ENCODE results near the gene AKT2. TPM values are rescaled to one million over a fixed set of nuclear protein-coding genes. Genes with fewer than 3 reads are reported as not detected.

Gene AKT2
- total and polyA plus RNA-seq, 2 donors = 48.9 to 110 TPM

GRCh38 chr19:40279120-40279551, 6.0 kb downstream of the AKT2 start:
- H3K27ac ChIP-seq (ENCODE audit: low read depth in 1 of 2, low read length in 1 of 2) = peak overlapping the region in 1 of 2 donors; percentile 25
- H3K4me3 ChIP-seq (ENCODE audit: low read length in 2 of 2) = no peak overlapping the region
- H3K9me3 ChIP-seq (ENCODE audit: control insufficient read depth in 2 of 2, insufficient read depth in 1 of 2, low read length in 1 of 2) = no peaks in the 10 kb centered on the region
- 67% methylated on average over 15 of the region's 15 CpGs for WGBS
- H3K27me3 ChIP-seq (ENCODE audit: control insufficient read depth in 2 of 2, insufficient read depth in 1 of 2, low read length in 1 of 2) = no peaks in the 10 kb centered on the region
- H3K4me1 ChIP-seq (ENCODE audit: control insufficient read depth in 2 of 2, insufficient read depth in 2 of 2, low read length in 2 of 2) = peaks cover 37 to 71% of the 10 kb centered on the region in 2 donors
- DNase-seq (ENCODE audit: low read depth in 6 of 9, low spot score in 9 of 9) = no peak
- H3K36me3 ChIP-seq (ENCODE audit: control insufficient read depth in 2 of 2, insufficient read depth in 2 of 2, low read length in 1 of 2) = peaks cover 8 to 13% of the 10 kb centered on the region in 2 donors

- 92% methylated on average over 16 of the region's 16 CpGs for WGBS
- Histone ChIP-seq H3K27me3 (ENCODE audit: control insufficient read depth in 2 of 2, insufficient read depth in 1 of 2, low read length in 1 of 2) (no peaks in the 10 kb centered on the region), H3K36me3 (ENCODE audit: control insufficient read depth in 2 of 2, insufficient read depth in 2 of 2, low read length in 1 of 2) (peaks cover 8 to 13% of the 10 kb centered on the region in 2 donors), H3K4me3 (ENCODE audit: low read length in 2 of 2) (no peak overlapping the region), H3K4me1 (ENCODE audit: control insufficient read depth in 2 of 2, insufficient read depth in 2 of 2, low read length in 2 of 2) (peaks cover 37 to 71% of the 10 kb centered on the region in 2 donors), H3K9me3 (ENCODE audit: control insufficient read depth in 2 of 2, insufficient read depth in 1 of 2, low read length in 1 of 2) (no peaks in the 10 kb centered on the region), H3K27ac (ENCODE audit: low read depth in 1 of 2, low read length in 1 of 2) (peak overlapping the region in 1 of 2 donors; percentile 19)
- no peak for DNase-seq (ENCODE audit: low read depth in 6 of 9, low spot score in 9 of 9)
Measured at GRCh38 chr19:40278361-40279035, 6.6 kb downstream of the AKT2 start.

GRCh38 chr19:40277356-40278059, 7.6 kb downstream of the AKT2 start:
- WGBS = 92% methylated on average over 10 of the region's 10 CpGs

GRCh38 chr19:40274585-40275544, 10.3 kb downstream of the AKT2 start:
- Histone ChIP-seq H3K4me3 (ENCODE audit: low read length in 2 of 2) (peak overlapping the region in 1 of 2 donors; percentile 21), H3K4me1 (ENCODE audit: control insufficient read depth in 2 of 2, insufficient read depth in 2 of 2, low read length in 2 of 2) (peaks cover 29 to 60% of the 10 kb centered on the region in 2 donors), H3K9me3 (ENCODE audit: control insufficient read depth in 2 of 2, insufficient read depth in 1 of 2, low read length in 1 of 2) (no peaks in the 10 kb centered on the region), H3K27ac (ENCODE audit: low read depth in 1 of 2, low read length in 1 of 2) (peak overlapping the region; percentile 61 to 79), H3K27me3 (ENCODE audit: control insufficient read depth in 2 of 2, insufficient read depth in 1 of 2, low read length in 1 of 2) (no peaks in the 10 kb centered on the region), H3K36me3 (ENCODE audit: control insufficient read depth in 2 of 2, insufficient read depth in 2 of 2, low read length in 1 of 2) (peaks cover 0 to 10% of the 10 kb centered on the region in 2 donors)
- peak; percentile 48 to 87 (median 73) for DNase-seq (ENCODE audit: low read depth in 6 of 9, low spot score in 9 of 9)
- 48% methylated on average over 28 of the region's 28 CpGs for WGBS

More at GRCh38 chr19:40277356-40278059, 7.6 kb downstream of the AKT2 start:
- no peaks in the 10 kb centered on the region for H3K9me3 ChIP-seq (ENCODE audit: control insufficient read depth in 2 of 2, insufficient read depth in 1 of 2, low read length in 1 of 2)
- H3K4me3 ChIP-seq (ENCODE audit: low read length in 2 of 2) = no peak overlapping the region
- no peaks in the 10 kb centered on the region for H3K27me3 ChIP-seq (ENCODE audit: control insufficient read depth in 2 of 2, insufficient read depth in 1 of 2, low read length in 1 of 2)
- peaks cover 6 to 10% of the 10 kb centered on the region in 2 donors for H3K36me3 ChIP-seq (ENCODE audit: control insufficient read depth in 2 of 2, insufficient read depth in 2 of 2, low read length in 1 of 2)
- DNase-seq (ENCODE audit: low read depth in 6 of 9, low spot score in 9 of 9) = no peak
- H3K4me1 ChIP-seq (ENCODE audit: control insufficient read depth in 2 of 2, insufficient read depth in 2 of 2, low read length in 2 of 2) = peaks cover 34 to 67% of the 10 kb centered on the region in 2 donors
- no peak overlapping the region for H3K27ac ChIP-seq (ENCODE audit: low read depth in 1 of 2, low read length in 1 of 2)

DNA sequence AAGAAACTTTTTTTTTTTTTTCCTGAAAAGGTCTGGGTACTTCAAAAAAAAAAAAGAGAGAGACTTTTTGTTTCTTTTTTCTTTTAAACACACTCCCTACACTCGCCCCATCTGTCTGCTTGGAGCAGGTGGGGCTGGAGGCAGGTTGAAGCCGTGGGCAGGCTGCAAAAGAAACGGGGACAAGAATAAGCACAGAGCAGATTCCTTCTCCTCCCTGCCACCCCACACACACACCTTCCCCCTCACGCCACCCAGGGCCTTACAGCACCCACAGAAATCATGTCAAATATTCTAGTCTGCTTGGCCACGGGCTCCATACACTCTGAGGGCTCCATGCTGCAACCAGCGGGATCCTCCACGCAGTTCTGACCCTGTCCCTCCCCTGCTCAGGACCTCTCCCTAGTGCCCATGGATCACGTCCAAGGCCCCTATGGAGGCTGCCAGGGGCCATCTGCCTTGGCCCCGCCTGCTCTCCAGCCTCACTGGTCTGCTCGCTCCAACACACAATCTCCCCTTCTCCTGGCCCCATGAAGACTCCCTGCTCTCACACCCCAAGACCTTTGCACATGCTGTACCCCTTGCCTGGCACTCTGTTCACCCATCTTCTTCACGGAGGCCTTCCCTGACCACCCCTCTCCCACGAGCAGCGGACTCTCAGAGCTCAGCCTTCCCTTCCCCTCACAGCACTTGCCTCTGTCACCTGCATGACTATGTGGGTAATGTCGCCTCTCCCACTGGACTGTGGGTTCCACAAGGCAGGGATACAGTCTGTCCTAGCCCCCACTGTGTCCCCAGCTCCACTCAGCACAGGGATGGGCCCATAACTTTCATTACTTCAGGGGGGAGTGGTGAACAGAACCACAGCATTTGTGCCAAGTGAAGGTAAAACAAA, 11.4 kb downstream of the AKT2 start:
- WGBS = 67% methylated on average over 14 of the region's 14 CpGs
- Histone ChIP-seq H3K27me3 (ENCODE audit: control insufficient read depth in 2 of 2, insufficient read depth in 1 of 2, low read length in 1 of 2) (no peaks in the 10 kb centered on the region), H3K36me3 (ENCODE audit: control insufficient read depth in 2 of 2, insufficient read depth in 2 of 2, low read length in 1 of 2) (peaks cover 0 to 10% of the 10 kb centered on the region in 2 donors), H3K4me1 (ENCODE audit: control insufficient read depth in 2 of 2, insufficient read depth in 2 of 2, low read length in 2 of 2) (peaks cover 19 to 48% of the 10 kb centered on the region in 2 donors), H3K9me3 (ENCODE audit: control insufficient read depth in 2 of 2, insufficient read depth in 1 of 2, low read length in 1 of 2) (no peaks in the 10 kb centered on the region), H3K4me3 (ENCODE audit: low read length in 2 of 2) (no peak overlapping the region), H3K27ac (ENCODE audit: low read depth in 1 of 2, low read length in 1 of 2) (peak overlapping the region; percentile 10 to 79)
- DNase-seq (ENCODE audit: low read depth in 6 of 9, low spot score in 9 of 9) = no peak

GRCh38 chr19:40272261-40272660, 12.9 kb downstream of the AKT2 start:
- H3K9me3 ChIP-seq (ENCODE audit: control insufficient read depth in 2 of 2, insufficient read depth in 1 of 2, low read length in 1 of 2) = no peaks in the 10 kb centered on the region
- DNase-seq (ENCODE audit: low read depth in 6 of 9, low spot score in 9 of 9) = no peak
- no peaks in the 10 kb centered on the region for H3K27me3 ChIP-seq (ENCODE audit: control insufficient read depth in 2 of 2, insufficient read depth in 1 of 2, low read length in 1 of 2)
- peaks cover 19 to 41% of the 10 kb centered on the region in 2 donors for H3K4me1 ChIP-seq (ENCODE audit: control insufficient read depth in 2 of 2, insufficient read depth in 2 of 2, low read length in 2 of 2)
- WGBS = 97% methylated on average over 14 of the region's 14 CpGs
- no peak overlapping the region for H3K4me3 ChIP-seq (ENCODE audit: low read length in 2 of 2)
- peaks cover 4 to 12% of the 10 kb centered on the region in 2 donors for H3K36me3 ChIP-seq (ENCODE audit: control insufficient read depth in 2 of 2, insufficient read depth in 2 of 2, low read length in 1 of 2)
- no peak overlapping the region for H3K27ac ChIP-seq (ENCODE audit: low read depth in 1 of 2, low read length in 1 of 2)

DNA sequence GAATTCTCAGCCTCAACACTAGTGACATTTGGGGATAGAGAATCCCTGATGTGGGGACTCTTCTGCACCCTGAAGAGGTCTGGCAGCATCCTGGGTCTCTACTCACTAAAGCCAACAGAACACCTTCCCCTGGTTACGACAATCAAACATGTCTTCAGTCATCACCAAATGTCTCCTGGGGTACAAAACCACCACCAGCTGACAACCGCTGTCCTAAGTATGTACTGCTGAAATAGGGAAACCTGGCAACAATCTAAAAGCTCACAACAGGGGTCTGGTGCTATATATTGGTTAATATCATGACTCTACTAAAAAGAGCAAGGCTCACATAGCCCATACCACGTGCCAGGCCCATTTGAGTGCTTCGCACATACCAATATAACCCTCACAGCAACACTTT, 13.4 kb downstream of the AKT2 start:
- no peaks in the 10 kb centered on the region for H3K27me3 ChIP-seq (ENCODE audit: control insufficient read depth in 2 of 2, insufficient read depth in 1 of 2, low read length in 1 of 2)
- H3K36me3 ChIP-seq (ENCODE audit: control insufficient read depth in 2 of 2, insufficient read depth in 2 of 2, low read length in 1 of 2) = peaks cover 4 to 12% of the 10 kb centered on the region in 2 donors
- no peaks in the 10 kb centered on the region for H3K9me3 ChIP-seq (ENCODE audit: control insufficient read depth in 2 of 2, insufficient read depth in 1 of 2, low read length in 1 of 2)
- 87% methylated on average over 4 of the region's 4 CpGs for WGBS
- peak overlapping the region in 1 of 2 donors; percentile 71 for H3K27ac ChIP-seq (ENCODE audit: low read depth in 1 of 2, low read length in 1 of 2)
- H3K4me3 ChIP-seq (ENCODE audit: low read length in 2 of 2) = no peak overlapping the region
- peaks cover 19 to 41% of the 10 kb centered on the region in 2 donors for H3K4me1 ChIP-seq (ENCODE audit: control insufficient read depth in 2 of 2, insufficient read depth in 2 of 2, low read length in 2 of 2)
- DNase-seq (ENCODE audit: low read depth in 6 of 9, low spot score in 9 of 9) = no peak
